Measurements from ENCODE around the gene HTATSF1.

GRCh38 chrX:136546371-136546781 lies 49.0 kb downstream of the HTATSF1 start:
- TF ChIP-seq SUPT20H (IDR thresholded peaks at IDR 0.05; ENCODE audit: borderline replicate concordance, control insufficient read depth, low read depth, low read length) (no peak), MTA3 (IDR thresholded peaks at IDR 0.05; ENCODE audit: borderline replicate concordance, low read length) (no peak), REST (IDR thresholded peaks at IDR 0.05; ENCODE audit: low read depth, low read length) (no peak), MAX (IDR thresholded peaks at IDR 0.05; ENCODE audit: low read depth, low read length) (no peak), ZNF592 (IDR thresholded peaks at IDR 0.05) (no peak), CEBPZ (IDR thresholded peaks at IDR 0.05; ENCODE audit: low read depth, low read length) (no peak)

All from GM12878 (cell line).